Measurements from ENCODE around the gene PTPN23.

DNA sequence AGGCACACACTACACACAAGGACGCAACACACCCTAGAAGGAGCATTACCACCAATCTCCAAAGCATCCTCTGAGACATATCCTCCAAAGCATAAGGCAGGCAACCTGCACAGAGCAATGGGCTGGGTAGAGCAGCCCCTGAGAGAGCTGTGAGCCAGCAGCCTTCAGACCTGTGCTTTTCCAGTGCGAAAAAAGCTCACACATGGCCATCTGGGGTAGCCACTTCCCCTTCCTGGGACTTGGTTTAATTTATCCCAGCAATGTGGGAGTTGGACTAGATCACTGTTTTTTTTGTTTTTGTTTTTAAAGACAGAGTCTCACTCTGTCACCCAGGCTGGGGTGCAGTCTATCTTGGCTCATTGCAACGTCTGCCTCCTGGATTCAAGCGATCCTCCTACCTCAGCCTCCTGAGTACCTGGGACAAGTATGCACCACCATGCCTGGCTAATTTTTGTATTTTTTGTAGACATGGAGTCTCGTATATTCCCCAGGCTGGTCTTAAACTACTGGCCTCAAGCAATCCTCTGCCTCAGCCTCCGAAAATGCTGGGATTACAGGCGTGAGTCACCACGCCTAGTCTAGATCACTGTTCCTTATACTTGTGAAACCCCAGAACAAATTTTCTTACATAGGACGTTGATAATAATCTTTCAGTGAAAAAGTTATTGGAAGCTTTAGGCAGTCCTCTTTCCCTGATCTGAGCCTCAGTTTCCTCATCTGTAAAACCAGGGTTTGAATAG is 18.9 kb downstream of the PTPN23 start:
- TF ChIP-seq, protein P1, sequence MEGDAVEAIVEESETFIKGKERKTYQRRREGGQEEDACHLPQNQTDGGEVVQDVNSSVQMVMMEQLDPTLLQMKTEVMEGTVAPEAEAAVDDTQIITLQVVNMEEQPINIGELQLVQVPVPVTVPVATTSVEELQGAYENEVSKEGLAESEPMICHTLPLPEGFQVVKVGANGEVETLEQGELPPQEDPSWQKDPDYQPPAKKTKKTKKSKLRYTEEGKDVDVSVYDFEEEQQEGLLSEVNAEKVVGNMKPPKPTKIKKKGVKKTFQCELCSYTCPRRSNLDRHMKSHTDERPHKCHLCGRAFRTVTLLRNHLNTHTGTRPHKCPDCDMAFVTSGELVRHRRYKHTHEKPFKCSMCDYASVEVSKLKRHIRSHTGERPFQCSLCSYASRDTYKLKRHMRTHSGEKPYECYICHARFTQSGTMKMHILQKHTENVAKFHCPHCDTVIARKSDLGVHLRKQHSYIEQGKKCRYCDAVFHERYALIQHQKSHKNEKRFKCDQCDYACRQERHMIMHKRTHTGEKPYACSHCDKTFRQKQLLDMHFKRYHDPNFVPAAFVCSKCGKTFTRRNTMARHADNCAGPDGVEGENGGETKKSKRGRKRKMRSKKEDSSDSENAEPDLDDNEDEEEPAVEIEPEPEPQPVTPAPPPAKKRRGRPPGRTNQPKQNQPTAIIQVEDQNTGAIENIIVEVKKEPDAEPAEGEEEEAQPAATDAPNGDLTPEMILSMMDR (IDR thresholded peaks at IDR 0.05), result no peak
- TF ChIP-seq POLR2A (IDR thresholded peaks at IDR 0.05), result no peak

Data from right lobe of liver (tissue), 4 donors.